ENCODE data around the gene SYTL3.

DNA sequence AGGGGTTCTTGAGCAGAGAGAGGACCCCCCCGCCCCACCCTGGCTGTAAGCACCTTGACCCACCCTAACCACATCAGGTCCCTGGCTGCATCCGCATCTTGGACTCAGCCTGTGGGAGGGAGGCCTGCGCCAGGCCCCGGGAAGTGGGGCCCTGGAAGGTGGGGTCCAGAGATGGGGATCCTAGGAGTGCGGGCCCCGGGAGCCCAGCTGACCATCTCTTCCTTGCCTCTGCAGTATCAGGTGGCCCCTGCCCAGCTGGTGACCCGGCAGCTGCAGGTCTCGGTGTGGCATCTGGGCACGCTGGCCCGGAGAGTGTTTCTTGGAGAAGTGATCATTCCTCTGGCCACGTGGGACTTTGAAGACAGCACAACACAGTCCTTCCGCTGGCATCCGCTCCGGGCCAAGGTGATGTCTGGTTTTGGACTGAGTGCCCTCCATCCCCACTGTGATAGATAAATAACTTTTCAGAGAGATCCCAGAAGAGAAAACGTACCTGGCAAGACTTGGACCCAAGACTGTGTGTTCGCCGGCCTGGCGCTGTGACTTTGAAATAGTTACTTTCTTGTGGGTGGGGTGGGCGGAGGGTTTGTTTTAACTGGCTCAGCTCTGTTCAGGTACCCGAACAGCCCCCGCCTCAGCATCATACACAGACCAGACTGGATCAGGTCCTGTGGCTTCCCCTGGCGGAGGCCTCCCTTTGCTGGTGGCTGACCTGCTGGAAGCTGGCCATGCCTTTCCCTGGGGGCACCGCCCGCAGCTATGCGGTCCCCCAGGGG is 107.3 kb downstream of the SYTL3 start:
- no peak for TF ChIP-seq CTCF (IDR thresholded peaks at IDR 0.05)
- TF ChIP-seq POLR2A (IDR thresholded peaks at IDR 0.05): no peak

Data from Peyer's patch (tissue), 4 donors.